Subcutaneous adipose tissue (tissue), 4 donors: ENCODE measurements around the gene SH3GL3. TPM values are rescaled to one million over a fixed set of nuclear protein-coding genes. Genes with fewer than 3 reads are reported as not detected.

Experiments
- CTCF ChIP-seq: fragments of 450-650 bp; IDR thresholded peaks from one replicate; pipeline ENCODE4 v1.5.1; 2016; ENCODE audit warnings: low read depth, mild to moderate bottlenecking, control low read depth, antibody characterized with exemption, moderate library complexity
- total RNA-seq, 4 donors: library from RNA; depleted of rRNA; stranded (reverse); fragments of >200 nt; gene quantifications; one replicate each; pipeline ENCODE4 v1.1.0, GENCODE V29; 2016

SH3GL3 gene
- total RNA-seq, 4 donors from 2014 or later, result not detected

GRCh38 chr15:83653639-83654378, 206.7 kb downstream of the SH3GL3 start, which contains the start of gene ADAMTSL3:
ADAMTSL3 (plus strand) TSS chr15:83654123; CDS start chr15:83655762, 1,639 bp downstream.
- no peak for TF ChIP-seq CTCF

GRCh38 chr15:83654379-83655236, 207.5 kb downstream of the SH3GL3 start:
- TF ChIP-seq CTCF, result no peak

- TF ChIP-seq CTCF, result no peak
These were observed 208.1 kb downstream of the SH3GL3 start for GRCh38 chr15:83655237-83655616.

GRCh38 chr15:83656192-83656591, 209.1 kb downstream of the SH3GL3 start:
- no peak for TF ChIP-seq CTCF

- no peak for TF ChIP-seq CTCF
These were observed 209.9 kb downstream of the SH3GL3 start for GRCh38 chr15:83656943-83657528.

GRCh38 chr15:83657549-83657948, 210.4 kb downstream of the SH3GL3 start:
- TF ChIP-seq CTCF, result no peak
